ENCODE results near the gene HOXB8.

The HOXB8 gene

GRCh38 chr17:48625495-48626244 lies 10.6 kb upstream of the HOXB8 start:
- Mint-ChIP-seq H3K36me3 (ENCODE audit: low read depth) (no peaks in the 10 kb centered on the region), H3K27me3 (ENCODE audit: low read depth) (peaks cover 100% of the 10 kb centered on the region), H3K4me1 (peaks cover 34% of the 10 kb centered on the region), H3K9me3 (no peaks in the 10 kb centered on the region), H3K27ac (peak overlapping the region; percentile 69 to 93 (median 76)), H3K4me3 (peak overlapping the region; percentile 87 to 95 (median 93))
- no peak for TF ChIP-seq CTCF (IDR thresholded peaks at IDR 0.05; ENCODE audit: unreplicated experiment in 3 of 3)

DNA sequence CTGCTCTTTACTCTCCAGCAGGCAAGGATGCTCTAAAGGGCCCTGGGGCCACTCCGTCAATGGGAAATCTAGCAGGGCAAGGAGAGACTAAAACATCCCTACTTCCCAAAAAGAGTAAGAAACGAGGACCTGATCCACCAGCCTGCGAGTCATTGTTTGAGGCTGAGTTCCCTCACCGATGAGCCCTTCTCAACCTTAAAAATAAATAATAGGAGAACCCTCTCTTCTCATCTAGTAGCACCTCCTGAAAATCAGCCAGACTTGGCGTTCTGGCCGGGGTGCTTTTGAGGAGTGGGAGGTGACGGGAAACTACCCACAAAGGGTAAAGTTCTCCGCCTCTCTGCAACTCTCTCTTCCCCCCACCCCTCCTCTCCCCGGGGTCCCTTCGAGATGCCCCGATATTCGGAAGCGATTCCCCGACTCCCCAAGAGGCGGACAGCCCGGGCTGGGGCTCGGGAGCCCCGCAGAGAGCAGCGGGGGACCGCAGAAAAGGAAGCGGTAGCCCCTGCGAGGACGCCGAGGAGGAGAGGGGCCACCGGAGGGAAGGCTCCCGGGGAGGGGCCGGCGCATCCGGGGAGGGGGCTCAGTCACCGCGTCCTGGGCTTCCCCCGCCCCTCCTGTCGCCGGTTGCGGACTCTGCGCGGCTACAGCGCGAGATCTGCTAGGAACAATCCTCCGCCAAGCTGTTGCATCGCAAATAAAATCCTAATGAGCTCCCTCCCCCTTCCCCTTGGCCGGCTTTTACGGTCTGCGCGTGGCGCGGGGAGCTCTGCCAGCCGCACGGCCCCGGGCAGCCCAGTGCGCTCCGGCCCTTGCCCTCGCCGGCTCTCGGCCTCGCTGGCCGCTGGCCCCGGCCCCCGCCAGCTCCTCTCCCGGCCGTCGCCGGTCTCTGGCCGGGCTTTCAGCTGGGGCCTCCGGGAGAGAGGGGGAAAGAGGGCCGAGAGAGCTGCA lies 9.7 kb upstream of the HOXB8 start:
- Mint-ChIP-seq H3K9me3 (no peaks in the 10 kb centered on the region), H3K27me3 (ENCODE audit: low read depth) (peaks cover 100% of the 10 kb centered on the region), H3K4me3 (peak overlapping the region; percentile 87 to 95 (median 93)), H3K27ac (peak overlapping the region in 2 of 3 experiments; percentile 26 to 93), H3K36me3 (ENCODE audit: low read depth) (no peaks in the 10 kb centered on the region), H3K4me1 (peaks cover 34% of the 10 kb centered on the region)
- no peak for TF ChIP-seq CTCF (IDR thresholded peaks at IDR 0.05; ENCODE audit: unreplicated experiment in 3 of 3)

- TF ChIP-seq CTCF (IDR thresholded peaks at IDR 0.05; ENCODE audit: unreplicated experiment in 3 of 3): no peak
- H3K27me3 Mint-ChIP-seq (ENCODE audit: low read depth): peaks cover 100% of the 10 kb centered on the region
- no peaks in the 10 kb centered on the region for H3K36me3 Mint-ChIP-seq (ENCODE audit: low read depth)
- H3K4me3 Mint-ChIP-seq: peak overlapping the region; percentile 61 to 81 (median 81)
- peaks cover 40% of the 10 kb centered on the region for H3K4me1 Mint-ChIP-seq
- peak overlapping the region in 2 of 3 experiments; percentile 26 to 62 for H3K27ac Mint-ChIP-seq
- no peaks in the 10 kb centered on the region for H3K9me3 Mint-ChIP-seq
These were observed 9.0 kb upstream of the HOXB8 start for GRCh38 chr17:48624118-48624517.

GRCh38 chr17:48623583-48623982 lies 8.5 kb upstream of the HOXB8 start:
- H3K4me1 Mint-ChIP-seq: peaks cover 44% of the 10 kb centered on the region
- H3K4me3 Mint-ChIP-seq: peak overlapping the region; percentile 61 to 81 (median 81)
- TF ChIP-seq CTCF (IDR thresholded peaks at IDR 0.05; ENCODE audit: unreplicated experiment in 3 of 3): no peak
- peak overlapping the region in 1 of 3 experiments; percentile 26 for H3K27ac Mint-ChIP-seq
- H3K36me3 Mint-ChIP-seq (ENCODE audit: low read depth): no peaks in the 10 kb centered on the region
- no peaks in the 10 kb centered on the region for H3K9me3 Mint-ChIP-seq
- peaks cover 100% of the 10 kb centered on the region for H3K27me3 Mint-ChIP-seq (ENCODE audit: low read depth)

DNA sequence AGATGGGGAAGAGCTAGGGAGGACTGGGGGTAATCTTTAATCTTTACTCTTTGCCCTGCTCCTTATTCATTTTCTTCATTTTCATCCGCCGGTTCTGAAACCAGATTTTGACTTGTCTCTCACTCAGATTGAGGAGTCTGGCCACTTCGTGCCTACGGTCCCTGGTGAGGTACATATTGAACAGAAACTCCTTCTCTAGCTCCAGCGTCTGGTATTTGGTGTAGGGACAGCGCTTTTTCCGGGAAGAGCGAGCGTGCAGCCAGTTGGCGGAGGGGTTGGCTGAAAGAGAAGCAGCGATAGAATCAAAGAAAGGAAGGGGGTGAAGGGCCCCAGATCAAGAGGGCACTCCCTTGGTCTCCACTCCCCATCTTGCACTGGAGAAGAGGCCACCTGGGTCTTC lies 7.8 kb upstream of the HOXB8 start:
- peaks cover 100% of the 10 kb centered on the region for H3K27me3 Mint-ChIP-seq (ENCODE audit: low read depth)
- no peak for TF ChIP-seq CTCF (IDR thresholded peaks at IDR 0.05; ENCODE audit: unreplicated experiment in 3 of 3)

More for the DNA sequence above, 7.8 kb upstream of the HOXB8 start:
- no peaks in the 10 kb centered on the region for H3K36me3 Mint-ChIP-seq (ENCODE audit: low read depth)
- H3K4me1 Mint-ChIP-seq: peaks cover 43% of the 10 kb centered on the region
- no peaks in the 10 kb centered on the region for H3K9me3 Mint-ChIP-seq
- peak overlapping the region in 1 of 3 experiments; percentile 64 for H3K27ac Mint-ChIP-seq
- H3K4me3 Mint-ChIP-seq: peak overlapping the region; percentile 61 to 81 (median 66)
